ENCODE results near the gene BRIP1. TPM values are rescaled to one million over a fixed set of nuclear protein-coding genes. Genes with fewer than 3 reads are reported as not detected.

BRIP1 gene
- total RNA-seq, 2 donors from 2014 or later, result 24.2 to 25.5 TPM

DNA sequence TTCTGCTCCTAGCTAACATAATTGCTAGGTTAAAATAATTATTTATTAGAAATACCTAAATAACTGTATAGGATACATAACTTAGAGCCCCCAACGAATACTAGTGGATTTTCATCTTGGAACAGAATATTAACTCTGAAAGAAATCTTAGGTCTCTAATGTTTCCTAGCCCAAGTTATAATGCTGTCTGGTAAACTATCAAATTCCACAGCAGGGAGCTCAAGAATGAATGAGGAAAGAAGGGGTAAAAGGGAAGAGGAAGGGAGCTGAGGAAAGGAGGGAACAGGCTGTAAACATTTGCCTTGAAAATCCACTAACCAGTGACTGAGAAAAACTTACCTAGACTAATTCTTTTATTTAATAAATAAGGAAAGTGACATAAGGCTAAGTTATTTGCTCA, 179.2 kb downstream of the BRIP1 start:
- no peaks in the 10 kb centered on the region for H3K9me3 Mint-ChIP-seq
- H3K27ac Mint-ChIP-seq, result no peak overlapping the region
- Histone ChIP-seq H3K4me3 (ENCODE audit: low read length) (no peak overlapping the region), H3K27me3 (ENCODE audit: control insufficient read depth, insufficient read depth, low read length, poor library complexity, severe bottlenecking) (no peaks in the 10 kb centered on the region), H3K36me3 (ENCODE audit: control insufficient read depth, insufficient read depth, low read length) (peaks cover 17% of the 10 kb centered on the region), H3K9me3 (ENCODE audit: control insufficient read depth, low read length) (no peaks in the 10 kb centered on the region), H3K4me1 (ENCODE audit: control insufficient read depth, insufficient read depth, low read length) (no peaks in the 10 kb centered on the region), H3K9ac (ENCODE audit: extremely low read depth, low read length, poor library complexity, severe bottlenecking) (no peak overlapping the region), H3K27ac (ENCODE audit: low read depth, low read length) (no peak overlapping the region)
- H3K4me3 Mint-ChIP-seq, result no peak overlapping the region
- no peaks in the 10 kb centered on the region for H3K4me1 Mint-ChIP-seq
- H3K27me3 Mint-ChIP-seq (ENCODE audit: insufficient read depth), result no peaks in the 10 kb centered on the region
- H3K36me3 Mint-ChIP-seq (ENCODE audit: low read depth), result peaks cover 14% of the 10 kb centered on the region
- no peak for TF ChIP-seq CTCF (conservative IDR thresholded peaks at IDR 0.05)
- no peak for DNase-seq
- WGBS, 2 experiments (ENCODE audit: insufficient coverage in 1 of 2, insufficient read length in 1 of 2), result 100% methylated on average over 1 of the region's 1 CpG; no CpG with 5 or more reads in 1 of the 2 experiments

DNA sequence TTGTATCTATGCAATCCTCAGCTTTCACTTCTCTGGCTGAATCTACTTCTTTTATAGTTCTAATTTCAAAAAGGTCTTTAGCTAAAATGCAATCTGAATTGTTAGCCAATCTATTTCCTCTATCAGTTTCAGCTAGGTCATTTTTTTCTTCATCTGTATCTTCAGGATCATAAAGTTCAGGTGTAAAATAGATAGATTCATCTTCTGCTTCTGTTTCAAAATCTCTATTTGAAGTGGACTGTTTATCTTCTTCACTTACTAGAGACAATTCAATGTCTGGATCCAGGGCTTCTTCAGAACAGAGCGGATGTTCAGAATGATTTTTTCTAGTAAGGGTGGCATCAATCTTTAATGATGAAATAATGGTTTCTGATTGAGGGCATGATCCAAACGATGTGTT, 179.9 kb downstream of the BRIP1 start:
- no peak for TF ChIP-seq CTCF (conservative IDR thresholded peaks at IDR 0.05)

DNA sequence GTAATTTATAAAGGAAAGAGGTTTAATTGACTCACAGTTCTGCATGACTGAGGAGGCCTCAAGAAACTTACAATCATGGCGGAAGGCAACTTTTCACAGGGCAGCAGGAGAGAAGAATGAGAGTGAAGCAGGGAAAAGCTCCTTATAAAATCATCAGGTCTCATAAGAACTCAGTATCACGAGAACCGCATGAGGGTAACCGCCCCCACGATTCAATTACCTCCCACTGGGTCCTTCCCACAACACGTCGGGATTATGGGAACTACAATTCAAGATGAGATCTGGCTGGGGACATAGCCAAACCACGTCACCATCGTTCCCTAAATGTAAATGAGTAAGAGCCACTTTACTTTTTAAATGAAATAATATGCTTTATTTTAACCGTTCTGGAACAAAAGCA, 182.4 kb downstream of the BRIP1 start:
- 95% methylated on average over 10 of the region's 10 CpGs; no CpG with 5 or more reads in 1 of the 2 experiments for WGBS, 2 experiments (ENCODE audit: insufficient coverage in 1 of 2, insufficient read length in 1 of 2)
- Histone ChIP-seq H3K27me3 (ENCODE audit: control insufficient read depth, insufficient read depth, low read length, poor library complexity, severe bottlenecking) (no peaks in the 10 kb centered on the region), H3K9me3 (ENCODE audit: control insufficient read depth, low read length) (no peaks in the 10 kb centered on the region), H3K4me1 (ENCODE audit: control insufficient read depth, insufficient read depth, low read length) (no peaks in the 10 kb centered on the region), H3K27ac (ENCODE audit: low read depth, low read length) (no peak overlapping the region), H3K4me3 (ENCODE audit: low read length) (no peak overlapping the region), H3K36me3 (ENCODE audit: control insufficient read depth, insufficient read depth, low read length) (peaks cover 17% of the 10 kb centered on the region), H3K9ac (ENCODE audit: extremely low read depth, low read length, poor library complexity, severe bottlenecking) (no peak overlapping the region)
- no peaks in the 10 kb centered on the region for H3K9me3 Mint-ChIP-seq
- peaks cover 3% of the 10 kb centered on the region for H3K27me3 Mint-ChIP-seq (ENCODE audit: insufficient read depth)
- H3K36me3 Mint-ChIP-seq (ENCODE audit: low read depth), result peaks cover 8% of the 10 kb centered on the region
- no peak overlapping the region for H3K27ac Mint-ChIP-seq
- H3K4me3 Mint-ChIP-seq, result no peak overlapping the region
- no peak for DNase-seq
- no peak for TF ChIP-seq CTCF (conservative IDR thresholded peaks at IDR 0.05)
- H3K4me1 Mint-ChIP-seq, result no peaks in the 10 kb centered on the region

More for the DNA sequence above, 179.9 kb downstream of the BRIP1 start:
- Histone ChIP-seq H3K4me1 (ENCODE audit: control insufficient read depth, insufficient read depth, low read length) (no peaks in the 10 kb centered on the region), H3K9me3 (ENCODE audit: control insufficient read depth, low read length) (no peaks in the 10 kb centered on the region), H3K27ac (ENCODE audit: low read depth, low read length) (no peak overlapping the region), H3K4me3 (ENCODE audit: low read length) (no peak overlapping the region), H3K36me3 (ENCODE audit: control insufficient read depth, insufficient read depth, low read length) (peaks cover 17% of the 10 kb centered on the region), H3K9ac (ENCODE audit: extremely low read depth, low read length, poor library complexity, severe bottlenecking) (no peak overlapping the region), H3K27me3 (ENCODE audit: control insufficient read depth, insufficient read depth, low read length, poor library complexity, severe bottlenecking) (no peaks in the 10 kb centered on the region)
- Mint-ChIP-seq H3K27ac (no peak overlapping the region), H3K9me3 (no peaks in the 10 kb centered on the region), H3K36me3 (ENCODE audit: low read depth) (peaks cover 9% of the 10 kb centered on the region), H3K27me3 (ENCODE audit: insufficient read depth) (no peaks in the 10 kb centered on the region), H3K4me1 (no peaks in the 10 kb centered on the region), H3K4me3 (no peak overlapping the region)
- 92 to 100% methylated on average over 2 of the region's 2 CpGs for WGBS, 2 experiments (ENCODE audit: insufficient coverage in 1 of 2, insufficient read length in 1 of 2)
- DNase-seq, result no peak
